BE2C (cell line): ENCODE data around the gene CCDC157.
"Not testable (repeated sequence)": the region's sequence is repeated elsewhere in the genome, so short reads cannot be mapped to it uniquely, and the experiment has no call there.

ENCODE experiments used
- DNase-seq: peaks from one replicate; pipeline ENCODE4 v3.0.0-alpha.2; 2020
- H3K27me3 ChIP-seq: fragments of 250-450 bp; sonication (Bioruptor Pico); 2 replicates; pipeline ENCODE4 v1.5.1; 2020; ENCODE audit warnings: mild to moderate bottlenecking
- H3K36me3 ChIP-seq: fragments of 250-450 bp; sonication (Bioruptor Pico); 2 replicates; pipeline ENCODE4 v1.5.1; 2020; ENCODE audit warnings: mild to moderate bottlenecking
- H3K4me1 ChIP-seq: fragments of 250-450 bp; sonication (Bioruptor Pico); 2 replicates; pipeline ENCODE4 v1.5.1; 2020
- H3K4me3 ChIP-seq: 2 replicates; pipeline ENCODE4 v1.5.1; 2011; ENCODE audit warnings: low read depth, low read length
- H3K9me3 ChIP-seq: fragments of 250-450 bp; sonication (Bioruptor Pico); 2 replicates; pipeline ENCODE4 v1.5.1; 2020
- TF ChIP-seq, protein P1 (sequence below): IDR thresholded peaks from 2 replicates; pipeline ENCODE4 v1.5.1; 2012; ENCODE audit warnings: mild to moderate bottlenecking, low read depth, low read length

Gene CCDC157

GRCh38 chr22:30400159-30400558 is 43.4 kb downstream of the CCDC157 start:
- no peaks in the 10 kb centered on the region for H3K4me1 ChIP-seq

DNA sequence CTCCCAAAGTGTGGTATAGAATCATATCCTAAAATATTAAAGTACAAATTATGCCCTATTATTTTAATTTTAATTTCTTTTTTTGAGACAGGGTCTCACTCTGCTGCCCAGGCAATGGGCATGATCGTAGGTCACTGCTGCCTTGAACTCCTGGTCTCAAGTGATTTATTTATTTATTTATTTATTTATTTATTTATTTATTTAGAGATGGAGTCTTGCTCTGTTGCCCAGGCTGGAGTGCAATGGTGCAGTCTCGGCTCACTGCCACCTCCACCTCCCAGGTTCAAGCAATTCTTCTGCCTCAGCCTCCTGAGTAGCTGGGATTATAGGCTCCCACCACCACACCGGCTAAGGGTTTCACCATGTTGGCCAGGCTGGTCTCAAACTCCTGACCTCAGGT is 44.2 kb downstream of the CCDC157 start:
- not testable (repeated sequence) for H3K9me3 ChIP-seq, H3K36me3 ChIP-seq, H3K4me1 ChIP-seq, DNase-seq, H3K27me3 ChIP-seq, H3K4me3 ChIP-seq

More at GRCh38 chr22:30400159-30400558, 43.4 kb downstream of the CCDC157 start:
- TF ChIP-seq, protein P1, sequence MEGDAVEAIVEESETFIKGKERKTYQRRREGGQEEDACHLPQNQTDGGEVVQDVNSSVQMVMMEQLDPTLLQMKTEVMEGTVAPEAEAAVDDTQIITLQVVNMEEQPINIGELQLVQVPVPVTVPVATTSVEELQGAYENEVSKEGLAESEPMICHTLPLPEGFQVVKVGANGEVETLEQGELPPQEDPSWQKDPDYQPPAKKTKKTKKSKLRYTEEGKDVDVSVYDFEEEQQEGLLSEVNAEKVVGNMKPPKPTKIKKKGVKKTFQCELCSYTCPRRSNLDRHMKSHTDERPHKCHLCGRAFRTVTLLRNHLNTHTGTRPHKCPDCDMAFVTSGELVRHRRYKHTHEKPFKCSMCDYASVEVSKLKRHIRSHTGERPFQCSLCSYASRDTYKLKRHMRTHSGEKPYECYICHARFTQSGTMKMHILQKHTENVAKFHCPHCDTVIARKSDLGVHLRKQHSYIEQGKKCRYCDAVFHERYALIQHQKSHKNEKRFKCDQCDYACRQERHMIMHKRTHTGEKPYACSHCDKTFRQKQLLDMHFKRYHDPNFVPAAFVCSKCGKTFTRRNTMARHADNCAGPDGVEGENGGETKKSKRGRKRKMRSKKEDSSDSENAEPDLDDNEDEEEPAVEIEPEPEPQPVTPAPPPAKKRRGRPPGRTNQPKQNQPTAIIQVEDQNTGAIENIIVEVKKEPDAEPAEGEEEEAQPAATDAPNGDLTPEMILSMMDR: no peak
- Histone ChIP-seq H3K9me3 (no peaks in the 10 kb centered on the region), H3K27me3 (peaks cover 5% of the 10 kb centered on the region; the same call in 1 of the 2 replicates), H3K36me3 (no peaks in the 10 kb centered on the region), H3K4me3 (no peak overlapping the region)
- no peak for DNase-seq

- Histone ChIP-seq H3K4me3 (no peak overlapping the region), H3K36me3 (no peaks in the 10 kb centered on the region), H3K27me3 (peaks cover 5% of the 10 kb centered on the region), H3K4me1 (no peaks in the 10 kb centered on the region), H3K9me3 (no peaks in the 10 kb centered on the region)
- TF ChIP-seq, protein P1: no peak
- DNase-seq: no peak
These were observed 45.4 kb downstream of the CCDC157 start for GRCh38 chr22:30402028-30402765.

DNA sequence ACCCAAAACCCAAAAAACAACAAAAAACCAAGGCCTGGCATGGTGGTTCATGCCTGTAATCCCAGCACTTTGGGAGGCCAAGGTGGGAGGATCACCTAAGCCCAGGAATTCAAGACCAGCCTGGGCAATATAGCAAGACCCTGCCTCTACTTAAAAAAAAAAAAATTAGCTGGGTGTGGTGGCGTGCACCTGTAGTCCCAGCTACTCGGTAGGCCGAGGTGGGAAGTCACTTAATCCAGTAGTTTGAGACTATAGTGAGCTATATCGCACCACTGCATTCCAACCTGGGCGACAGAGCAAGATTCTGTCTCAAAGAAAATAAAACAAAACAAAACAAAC is 45.9 kb downstream of the CCDC157 start:
- DNase-seq, H3K4me1 ChIP-seq, H3K36me3 ChIP-seq, H3K9me3 ChIP-seq, H3K27me3 ChIP-seq, H3K4me3 ChIP-seq: not testable (repeated sequence)

DNA sequence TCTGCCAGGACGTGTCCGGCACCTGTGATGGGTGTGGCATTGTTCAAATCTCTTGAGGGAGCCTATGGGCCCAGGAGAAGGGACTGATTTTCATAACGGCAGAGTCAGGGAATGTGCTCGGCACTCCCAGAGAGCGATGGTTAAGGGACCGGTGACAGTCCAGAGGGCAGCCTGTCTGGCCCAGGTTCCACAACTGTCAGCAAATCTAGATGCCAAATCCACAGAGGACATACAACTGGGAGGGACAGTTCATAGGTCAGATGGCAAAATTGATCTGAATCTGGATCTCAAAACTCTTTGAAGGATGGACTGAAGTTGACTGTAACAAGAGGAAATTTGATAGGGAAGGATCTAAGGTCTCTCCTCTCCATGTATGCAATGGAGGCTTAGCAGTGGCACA is 47.5 kb downstream of the CCDC157 start:
- TF ChIP-seq, protein P1: no peak
- no peaks in the 10 kb centered on the region; the same call in 1 of the 2 replicates for H3K27me3 ChIP-seq
- H3K9me3 ChIP-seq: no peaks in the 10 kb centered on the region
- H3K4me1 ChIP-seq: no peaks in the 10 kb centered on the region
- DNase-seq: no peak
- H3K36me3 ChIP-seq: no peaks in the 10 kb centered on the region
- no peak overlapping the region for H3K4me3 ChIP-seq

- no peaks in the 10 kb centered on the region for H3K4me1 ChIP-seq
- no peak overlapping the region for H3K4me3 ChIP-seq
- no peak for DNase-seq
- no peaks in the 10 kb centered on the region for H3K9me3 ChIP-seq
- H3K36me3 ChIP-seq: no peaks in the 10 kb centered on the region
- H3K27me3 ChIP-seq: no peaks in the 10 kb centered on the region; the same call in 1 of the 2 replicates
- TF ChIP-seq, protein P1: no peak
These were observed 48.9 kb downstream of the CCDC157 start for GRCh38 chr22:30405731-30406130.

DNA sequence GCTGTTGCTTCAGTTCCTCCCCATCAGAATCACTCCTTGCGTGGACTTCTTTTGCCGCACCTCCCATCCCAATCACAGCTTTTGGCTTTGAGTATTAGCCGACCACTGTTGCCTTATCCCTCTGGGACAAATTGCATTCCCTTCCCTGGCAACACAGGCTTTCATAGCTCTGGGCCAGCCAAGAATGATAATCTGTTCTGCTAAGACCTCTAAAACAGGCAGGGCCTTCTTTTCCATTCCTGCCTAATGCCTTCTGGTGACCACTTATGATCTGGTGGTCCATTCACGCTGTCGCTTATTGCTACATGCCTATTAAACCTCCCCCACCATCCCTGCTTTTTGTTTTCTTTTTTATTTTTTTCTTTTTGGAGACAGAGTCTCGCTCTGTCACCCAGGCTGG is 49.6 kb downstream of the CCDC157 start:
- Histone ChIP-seq H3K9me3 (no peaks in the 10 kb centered on the region), H3K4me1 (no peaks in the 10 kb centered on the region), H3K4me3 (no peak overlapping the region), H3K27me3 (no peaks in the 10 kb centered on the region; the same call in 1 of the 2 replicates), H3K36me3 (no peaks in the 10 kb centered on the region)
- TF ChIP-seq, protein P1: no peak
- DNase-seq: no peak
